AG09309 (cell line): ENCODE data around the gene PRKACB.

Source experiments
- DNase-seq: peaks from one replicate; pipeline ENCODE4 v3.0.0-alpha.2; 2010; ENCODE audit warnings: low read depth
- H3K4me3 ChIP-seq: 2 replicates; pipeline ENCODE4 v1.5.1; 2011; ENCODE audit warnings: mild to moderate bottlenecking, low read depth, low read length, moderate library complexity; ENCODE audit not compliant: control insufficient read depth
- CTCF ChIP-seq: IDR thresholded peaks from 2 replicates; pipeline ENCODE4 v1.5.1; 2011; ENCODE audit warnings: mild to moderate bottlenecking, low read depth, low read length, inconsistent platforms; ENCODE audit not compliant: insufficient read depth, control insufficient read depth; ENCODE audit errors: missing control alignments

PRKACB gene

GRCh38 chr1:84152649-84153056, 8.6 kb downstream of the PRKACB start:
- H3K4me3 ChIP-seq = no peak overlapping the region
- no peak for TF ChIP-seq CTCF
- no peak for DNase-seq

GRCh38 chr1:84155517-84155916, 11.4 kb downstream of the PRKACB start:
- no peak overlapping the region for H3K4me3 ChIP-seq
- no peak for TF ChIP-seq CTCF
- DNase-seq = no peak

GRCh38 chr1:84156210-84156621, 12.1 kb downstream of the PRKACB start:
- peak; percentile 58 for DNase-seq
- no peak overlapping the region for H3K4me3 ChIP-seq
- no peak for TF ChIP-seq CTCF

- H3K4me3 ChIP-seq = no peak overlapping the region
- no peak for TF ChIP-seq CTCF
- DNase-seq = no peak
Measured at GRCh38 chr1:84159533-84160240, 15.6 kb downstream of the PRKACB start.

- TF ChIP-seq CTCF = no peak
- H3K4me3 ChIP-seq = no peak overlapping the region
- no peak for DNase-seq
Measured at GRCh38 chr1:84162295-84162694, 18.2 kb downstream of the PRKACB start.

GRCh38 chr1:84163123-84163931, 19.3 kb downstream of the PRKACB start:
- DNase-seq = no peak
- H3K4me3 ChIP-seq = no peak overlapping the region
- TF ChIP-seq CTCF = no peak

- no peak for DNase-seq
- H3K4me3 ChIP-seq = no peak overlapping the region
- no peak for TF ChIP-seq CTCF
Measured at GRCh38 chr1:84164161-84164560, 20.1 kb downstream of the PRKACB start.
